Measurements from ENCODE around the gene SPANXN4.

Gene SPANXN4, protein sequence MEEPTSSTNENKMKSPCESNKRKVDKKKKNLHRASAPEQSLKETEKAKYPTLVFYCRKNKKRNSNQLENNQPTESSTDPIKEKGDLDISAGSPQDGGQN

DNA sequence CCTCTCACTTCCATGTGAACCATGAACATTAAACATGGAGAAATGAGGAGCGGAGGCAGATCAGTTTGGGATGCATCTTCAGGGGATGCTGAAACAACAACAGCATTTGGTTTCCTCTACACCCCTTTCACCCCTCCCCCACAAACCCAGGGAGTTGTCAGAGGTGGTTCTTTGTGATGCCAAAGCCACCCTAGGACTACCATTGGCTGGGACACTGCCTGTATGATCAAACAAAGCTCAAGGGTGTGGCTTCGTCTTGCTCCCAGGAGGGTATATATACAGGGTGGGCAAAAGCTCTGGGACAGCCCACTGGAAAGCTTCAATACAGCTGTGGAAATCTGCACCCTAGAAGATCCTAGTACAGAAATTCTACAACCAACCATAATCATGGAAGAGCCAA, at the start of gene SPANXN4:
TSS of gene SPANXN4 (plus strand) at position 301 of the 400 bp plus-strand sequence. CDS start at position 388, 87 bp downstream.
- no peak for DNase-seq
- intact Hi-C loops (cut with DNase I), result no loop called here

DNA sequence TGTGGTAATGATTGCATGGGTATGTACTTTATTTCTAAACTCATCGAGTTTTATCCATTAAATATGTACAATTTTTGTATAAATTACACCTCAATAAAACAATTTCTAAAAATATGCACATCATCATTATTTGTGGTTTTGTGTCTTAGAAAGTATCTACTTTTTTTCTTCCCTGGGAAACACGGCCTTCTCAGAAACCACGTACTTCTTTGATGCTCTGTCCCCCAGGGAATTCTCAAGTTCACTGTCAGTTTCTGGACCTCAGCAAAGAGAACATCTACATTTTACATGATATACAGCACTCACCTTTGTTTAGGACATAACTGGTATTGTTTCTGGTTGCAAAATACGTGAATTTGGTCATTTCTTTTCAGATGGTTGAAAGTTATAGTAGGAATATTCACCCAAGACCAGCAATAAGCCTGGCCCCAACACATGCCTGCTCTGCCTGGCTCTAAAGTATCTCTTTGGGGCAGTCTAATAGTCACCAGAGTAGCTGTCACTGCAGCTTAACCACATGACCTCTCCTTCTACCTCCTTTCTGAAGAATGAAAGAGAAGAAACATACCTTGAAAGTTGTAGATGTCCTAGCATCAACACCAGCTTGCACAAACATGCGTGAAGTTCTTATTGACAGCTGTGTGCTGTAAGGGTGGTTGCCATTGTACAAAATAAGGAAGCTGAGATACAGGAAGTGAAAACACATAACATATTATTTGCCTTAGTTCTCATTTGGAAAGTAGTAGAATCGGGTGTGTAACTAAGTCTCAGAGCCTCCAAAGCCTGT, 48.4 kb upstream of the SPANXN4 start:
- DNase-seq, result no peak
- intact Hi-C loops (cut with DNase I), result no loop called here

DNA sequence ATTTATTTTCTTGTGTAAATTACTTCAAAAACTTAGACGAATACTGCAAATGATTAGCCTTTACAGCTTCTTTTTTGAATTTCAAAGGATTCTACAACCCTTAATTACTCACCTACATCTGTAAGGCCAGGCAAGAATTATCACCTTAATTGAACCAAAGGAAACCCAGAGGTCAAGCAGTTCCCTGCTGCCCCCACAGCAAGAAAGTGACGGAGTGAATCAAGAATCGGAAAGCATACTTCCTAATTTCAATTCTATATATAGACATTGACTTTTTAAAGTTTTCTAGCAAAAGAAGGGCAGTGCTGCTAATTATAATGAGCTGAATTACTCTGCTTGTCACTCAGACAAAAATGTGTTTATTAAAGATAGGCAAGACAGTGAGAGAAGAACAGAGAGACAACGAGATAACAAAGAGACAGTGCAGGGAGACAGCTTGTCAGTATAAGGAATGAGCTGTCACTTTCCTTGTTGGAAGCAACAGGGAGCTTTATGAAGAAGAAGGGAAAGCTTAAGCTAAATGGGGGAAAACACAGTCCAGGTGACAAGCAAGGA, 47.5 kb upstream of the SPANXN4 start:
- intact Hi-C loops (cut with DNase I), result no loop called here
- DNase-seq, result no peak

DNA sequence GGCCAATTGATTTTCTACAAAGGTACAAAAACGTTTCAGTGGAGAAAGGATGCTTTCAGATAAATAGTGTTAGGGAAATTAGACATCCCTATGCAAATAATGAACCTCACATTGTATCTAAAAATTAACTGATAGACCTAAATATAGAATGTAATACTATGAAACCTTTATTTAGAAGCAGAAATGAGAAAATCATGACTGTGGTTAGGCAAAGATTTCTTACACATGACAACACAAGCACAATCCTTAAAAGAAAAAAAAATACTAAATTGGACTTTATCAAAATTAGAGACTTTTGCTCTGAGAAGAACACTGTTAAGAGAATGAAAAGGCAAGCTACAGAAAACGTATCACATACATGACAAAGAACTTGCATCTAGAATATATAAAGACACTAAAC, 43.0 kb upstream of the SPANXN4 start:
- intact Hi-C loops (cut with DNase I), result no loop called here
- DNase-seq, result no peak

DNA sequence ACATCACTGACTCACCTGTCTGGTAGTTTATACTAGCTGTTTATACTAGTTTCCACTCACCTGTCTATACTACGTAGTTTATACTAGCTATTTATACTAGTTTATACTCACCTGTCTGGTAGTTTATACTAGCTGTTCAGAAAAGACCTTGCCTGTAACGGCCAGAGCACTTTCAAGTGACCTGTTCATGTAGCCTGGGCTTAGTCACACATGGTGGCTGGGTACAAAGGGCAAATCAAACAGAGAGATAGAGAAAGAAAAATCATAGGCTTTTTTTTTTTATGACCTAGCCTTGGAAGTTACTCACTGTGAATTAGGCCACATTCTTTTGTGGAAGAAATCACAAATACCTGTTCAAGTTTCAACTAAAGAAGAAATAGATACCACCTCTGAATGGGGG, 30.7 kb upstream of the SPANXN4 start:
- intact Hi-C loops (cut with DNase I), result no loop called here
- no peak for DNase-seq

DNA sequence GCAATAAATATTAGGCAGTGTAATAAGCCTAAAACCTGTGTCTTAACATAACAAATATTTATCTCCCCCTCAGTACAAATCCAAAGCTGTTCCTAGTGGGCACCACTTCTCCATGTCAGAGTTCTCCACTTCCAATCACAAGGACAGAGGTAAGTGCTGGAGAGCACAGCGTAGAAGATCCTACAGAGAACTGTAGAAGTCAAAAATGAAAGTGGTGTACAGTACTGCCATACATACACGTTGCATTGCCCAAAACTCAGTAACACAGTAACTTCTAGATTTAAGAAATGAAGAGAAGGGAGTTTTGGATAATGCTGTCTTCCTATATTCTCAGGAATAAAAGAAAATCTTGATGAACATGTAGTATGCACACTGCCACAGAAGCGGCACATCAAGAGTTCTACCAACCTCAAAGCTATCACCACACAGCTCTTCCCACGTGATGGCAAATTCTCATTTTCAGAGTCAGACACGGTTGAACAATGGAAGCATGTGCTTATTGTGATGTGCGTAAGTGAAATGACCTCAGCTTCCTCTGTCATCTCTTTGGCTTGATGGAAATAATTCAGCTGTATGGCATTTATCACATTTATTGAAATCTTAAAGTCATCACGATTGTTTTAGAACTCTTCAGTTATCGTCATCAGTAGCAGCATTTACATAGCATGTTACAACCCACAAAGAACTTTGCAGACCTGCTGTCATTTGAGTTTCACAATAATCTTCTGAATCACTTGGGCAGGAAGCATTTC, 27.1 kb upstream of the SPANXN4 start:
- DNase-seq, result no peak
- intact Hi-C loops (cut with DNase I), result no loop called here

DNA sequence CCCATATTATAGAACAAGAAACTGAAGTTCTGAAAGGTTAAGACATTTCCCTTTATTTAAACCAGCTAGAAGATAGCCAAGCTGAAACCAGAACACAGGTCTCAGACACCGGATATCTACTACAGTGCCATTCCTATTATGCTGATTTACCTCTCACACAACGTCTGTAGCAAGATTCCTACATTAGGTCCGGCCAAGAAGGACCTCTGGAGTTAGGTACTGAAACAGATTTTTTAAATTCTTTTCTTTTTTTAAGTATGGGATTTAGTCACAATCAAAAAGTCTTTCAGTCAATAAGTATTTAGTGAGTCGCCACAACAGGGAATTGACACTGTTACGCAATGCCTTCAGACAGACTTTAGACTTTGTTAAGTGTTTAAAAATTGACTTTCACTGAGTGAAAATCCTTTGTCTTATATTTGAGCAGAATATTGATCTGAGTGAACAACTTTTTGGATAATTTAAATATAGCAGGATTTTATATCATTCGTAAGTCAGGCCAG, 26.5 kb upstream of the SPANXN4 start:
- intact Hi-C loops (cut with DNase I), result no loop called here
- DNase-seq, result no peak

DNA sequence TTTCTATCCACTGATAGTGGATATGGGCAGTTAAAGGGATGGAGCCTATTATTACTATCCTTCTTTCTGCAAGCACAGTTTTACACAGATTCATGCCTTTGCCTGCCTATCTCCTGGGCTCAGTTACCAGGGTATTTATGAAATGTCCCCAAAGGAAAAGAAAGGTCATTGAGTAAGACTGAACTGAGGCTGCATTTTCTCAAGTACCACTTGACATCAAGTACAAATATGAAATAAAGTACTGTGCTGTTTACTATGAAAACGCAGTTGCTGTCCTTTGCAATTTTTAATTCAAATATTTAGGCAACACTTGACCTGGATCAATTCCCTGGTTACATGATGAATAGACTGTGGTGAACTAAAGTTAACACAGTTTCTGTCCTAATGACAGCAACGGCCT, 23.5 kb upstream of the SPANXN4 start:
- intact Hi-C loops (cut with DNase I), result no loop called here

DNA sequence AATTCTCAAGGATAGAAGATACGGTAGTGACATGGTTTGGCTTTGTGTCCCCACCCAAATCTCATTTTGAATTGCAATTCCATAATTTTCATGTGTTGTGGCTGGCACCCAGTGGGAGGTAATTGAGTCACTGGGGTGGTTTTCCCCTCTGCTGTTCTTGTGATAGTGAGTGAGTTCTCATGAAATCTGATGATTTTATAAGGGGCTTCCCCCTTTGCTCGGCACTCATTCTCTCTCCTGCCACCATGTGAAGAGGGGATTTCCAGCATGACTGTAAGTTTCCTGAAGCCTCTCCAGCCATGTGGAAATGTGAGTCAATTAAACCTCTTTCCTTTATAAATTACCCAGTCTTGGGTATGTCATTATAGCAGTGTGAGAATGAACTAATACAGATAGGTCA, 8.5 kb upstream of the SPANXN4 start:
- intact Hi-C loops (cut with DNase I), result no loop called here
- no peak for DNase-seq

More for the DNA sequence above, 23.5 kb upstream of the SPANXN4 start:
- no peak for DNase-seq

DNA sequence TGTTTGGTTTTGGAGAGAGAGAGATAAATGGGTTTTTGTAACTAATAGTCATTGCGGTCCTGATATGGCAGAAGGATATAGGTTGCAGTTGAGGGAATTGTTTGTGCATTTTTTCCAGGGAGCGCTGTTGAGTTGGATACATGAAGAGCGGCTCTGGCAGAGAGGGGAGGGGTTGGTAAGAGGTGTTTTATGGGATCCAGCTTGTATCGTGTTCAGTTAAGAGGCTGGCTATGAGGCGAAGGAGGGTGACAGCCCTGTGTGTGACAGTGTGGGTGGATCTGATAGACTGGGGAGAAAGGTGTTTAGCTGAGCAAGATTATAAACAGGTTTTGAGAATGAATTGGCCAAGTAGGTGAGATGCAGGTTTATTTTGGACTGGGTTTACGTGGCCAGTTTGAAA, 1.5 kb downstream of the SPANXN4 start:
- intact Hi-C loops (cut with DNase I), result no loop called here
- no peak for DNase-seq

DNA sequence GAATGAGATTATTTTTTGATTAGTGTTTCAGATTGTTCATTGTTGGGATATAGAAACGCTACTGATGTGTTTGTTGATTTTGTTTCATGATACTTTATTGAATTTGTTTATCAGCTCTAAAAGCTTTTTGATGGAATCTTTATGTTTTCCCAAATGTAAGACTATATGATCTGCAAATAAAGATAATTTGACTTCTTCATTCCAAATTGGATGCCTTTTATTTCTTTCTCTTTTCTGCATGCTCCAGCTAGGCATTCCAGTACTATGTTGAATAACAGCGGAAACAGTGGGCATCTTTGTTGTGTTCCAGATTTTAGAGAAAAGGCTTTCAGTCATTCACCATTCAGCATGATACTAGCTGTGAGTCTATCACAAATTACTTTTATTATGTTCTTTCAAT, 21.8 kb downstream of the SPANXN4 start:
- no peak for DNase-seq
- intact Hi-C loops (cut with DNase I), result no loop called here

DNA sequence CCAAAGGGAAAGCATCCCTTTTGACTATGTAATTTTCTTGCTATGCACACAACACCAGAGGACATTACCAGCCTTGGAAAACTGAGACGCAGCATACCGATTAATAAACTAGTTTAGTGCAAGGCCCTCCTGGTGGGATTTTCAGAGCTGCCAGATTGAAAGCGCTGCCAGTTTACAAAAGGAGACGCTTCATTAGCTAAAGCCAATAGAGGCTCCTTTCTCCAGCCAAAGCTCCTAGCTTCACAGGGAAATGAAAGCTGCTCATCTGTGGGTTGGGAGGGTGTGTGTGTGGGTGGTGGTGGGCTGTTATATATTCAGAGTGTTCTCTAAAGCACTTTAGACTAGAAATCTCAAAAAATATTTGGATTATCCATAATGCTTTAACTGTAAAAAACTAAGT, 32.4 kb downstream of the SPANXN4 start:
- peak in 3 of 42 donors; percentile 1 to 35 (median 4) for DNase-seq
- intact Hi-C loops (cut with DNase I), result no loop called here

DNA sequence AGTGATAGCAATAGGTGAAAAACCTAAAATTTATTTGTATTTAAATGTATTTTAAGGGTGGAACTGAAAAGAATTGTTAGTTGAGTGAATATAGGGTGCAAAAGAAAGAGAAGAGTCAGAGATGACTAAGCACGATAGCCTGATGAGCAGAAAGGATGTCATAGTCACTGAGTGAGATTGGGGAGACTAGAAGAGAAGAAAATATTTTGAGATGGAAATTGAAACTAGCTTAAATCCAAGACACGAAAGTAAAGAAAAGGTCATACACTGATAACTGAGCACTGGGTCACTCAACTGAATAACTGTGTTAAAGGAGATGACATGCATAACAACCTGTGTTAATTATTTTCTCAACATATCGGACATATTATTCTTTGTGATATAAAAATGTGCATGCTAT, 55.5 kb downstream of the SPANXN4 start:
- DNase-seq, result no peak
- intact Hi-C loops (cut with DNase I), result no loop called here

DNA sequence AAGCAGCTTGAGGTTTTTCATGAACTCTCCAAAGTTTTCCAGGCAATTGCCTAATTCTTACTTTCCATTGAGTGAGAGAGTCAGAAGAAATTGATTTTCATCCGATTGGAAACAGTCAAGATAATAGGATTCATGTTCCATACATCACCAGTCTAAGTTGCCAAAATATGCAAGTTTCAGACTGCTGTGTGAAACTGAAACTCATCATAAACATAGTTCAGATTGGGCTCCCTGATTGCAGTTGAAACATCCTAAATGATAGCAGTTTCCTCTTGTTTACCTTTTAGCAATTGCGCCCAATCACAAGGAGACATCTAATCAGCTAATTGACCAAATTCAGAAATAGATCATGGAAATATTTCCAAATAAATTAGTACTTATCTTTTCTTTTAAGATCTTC, 56.8 kb downstream of the SPANXN4 start:
- intact Hi-C loops (cut with DNase I), result no loop called here
- no peak for DNase-seq

Data from head of caudate nucleus (tissue), 42 donors.